Suppressor macrophage (primary cell): ENCODE results near the gene TMX4.

Source experiments
- DNase-seq, 4 experiments: peaks; one replicate each; pipeline ENCODE4 v3.0.0-alpha.2; 2020 to 2022

The TMX4 gene

GRCh38 chr20:8018958-8019245 lies 659 bp downstream of the TMX4 start:
- DNase-seq = peak; percentile 74 to 89 (median 82)

- DNase-seq = no peak
These were observed 6.8 kb downstream of the TMX4 start for GRCh38 chr20:8012724-8013123.

- DNase-seq = no peak
These were observed 10.8 kb downstream of the TMX4 start for GRCh38 chr20:8008733-8009132.

- no peak for DNase-seq
These were observed 12.1 kb downstream of the TMX4 start for GRCh38 chr20:8007490-8007889.

GRCh38 chr20:8005575-8006366 lies 13.8 kb downstream of the TMX4 start:
- DNase-seq = no peak

GRCh38 chr20:8005033-8005432 lies 14.5 kb downstream of the TMX4 start:
- DNase-seq = no peak

- no peak for DNase-seq
These were observed 17.5 kb downstream of the TMX4 start for GRCh38 chr20:8002056-8002455.

- DNase-seq = no peak
These were observed 18.8 kb downstream of the TMX4 start for GRCh38 chr20:8000796-8001195.

GRCh38 chr20:7996898-7997297 lies 22.7 kb downstream of the TMX4 start:
- no peak for DNase-seq

- DNase-seq = no peak
These were observed 24.8 kb downstream of the TMX4 start for GRCh38 chr20:7994809-7995208.

GRCh38 chr20:7993703-7994102 lies 25.9 kb downstream of the TMX4 start:
- no peak for DNase-seq

- no peak for DNase-seq
These were observed 26.3 kb downstream of the TMX4 start for GRCh38 chr20:7993238-7993637.

GRCh38 chr20:7990385-7990784 lies 29.2 kb downstream of the TMX4 start:
- DNase-seq = no peak

- DNase-seq = peak in 2 of 4 experiments; percentile 46 to 55
These were observed 30.2 kb downstream of the TMX4 start for GRCh38 chr20:7989379-7989778.

GRCh38 chr20:7985916-7986315 lies 33.6 kb downstream of the TMX4 start:
- no peak for DNase-seq

GRCh38 chr20:7984192-7984591 lies 35.4 kb downstream of the TMX4 start:
- no peak for DNase-seq

- DNase-seq = no peak
These were observed 38.2 kb downstream of the TMX4 start for GRCh38 chr20:7981374-7981773.

- peak in 3 of 4 experiments; percentile 13 to 23 (median 18) for DNase-seq
These were observed 39.1 kb downstream of the TMX4 start for GRCh38 chr20:7980332-7981046.

- no peak for DNase-seq
These were observed 41.9 kb downstream of the TMX4 start for GRCh38 chr20:7977709-7978108.

- DNase-seq = no peak
These were observed 43.6 kb downstream of the TMX4 start for GRCh38 chr20:7975851-7976414.

GRCh38 chr20:7974785-7975435 lies 44.7 kb downstream of the TMX4 start:
- no peak for DNase-seq

GRCh38 chr20:7971536-7972280 lies 47.9 kb downstream of the TMX4 start:
- no peak for DNase-seq
